OCI-LY7 (cell line): ENCODE results near the gene FAM118A. TPM values are rescaled to one million over a fixed set of nuclear protein-coding genes. Genes with fewer than 3 reads are reported as not detected.

Experiments used
- BruUV-seq: library from RNA; stranded (reverse); fragments of 400-500 nt; replicated peaks from 2 replicates; lab custom pipeline; 2021; lab: Mats Ljungman, UMichigan
- CTCF ChIA-PET: fragments of 300-600 bp; sonication (Branson Sonifier 250); formaldehyde crosslinking; loops from one replicate; lab custom pipeline; 2022; ENCODE audit warnings: antibody characterized with exemption; ENCODE audit not compliant: unreplicated experiment; lab: Charles Lee
- POLR2A ChIA-PET: fragments of 300-600 bp; sonication (Branson Sonifier 250); formaldehyde crosslinking; loops from one replicate; lab custom pipeline; 2022; ENCODE audit warnings: antibody characterized with exemption; lab: Charles Lee
- DNase-seq: peaks from one replicate; pipeline ENCODE4 v3.0.0-alpha.2; 2015; ENCODE audit warnings: low spot score
- H2AFZ ChIP-seq: fragments of 200-600 bp; sonication (generic), shearing (Covaris generic); 2 replicates; pipeline ENCODE4 v1.6.1; 2014; ENCODE audit warnings: mild to moderate bottlenecking, antibody characterized with exemption, low read length, moderate library complexity
- H3K27ac ChIP-seq: fragments of 200-600 bp; sonication (generic); 2 replicates; pipeline ENCODE4 v1.5.1; 2014; ENCODE audit warnings: mixed run types, low read depth, mild to moderate bottlenecking, moderate library complexity, low read length, inconsistent platforms; ENCODE audit not compliant: poor library complexity, severe bottlenecking
- H3K36me3 ChIP-seq: fragments of 200-600 bp; sonication (generic); 2 replicates; pipeline ENCODE4 v1.6.1; 2014; ENCODE audit warnings: mild to moderate bottlenecking, antibody characterized with exemption, low read length, moderate library complexity, mixed read lengths; ENCODE audit not compliant: insufficient read depth
- H3K4me1 ChIP-seq: fragments of 200-600 bp; sonication (generic); 2 replicates; pipeline ENCODE4 v1.5.1; 2014; ENCODE audit warnings: mild to moderate bottlenecking, low read length; ENCODE audit not compliant: insufficient read depth, poor library complexity, severe bottlenecking
- H3K4me2 ChIP-seq: fragments of 200-600 bp; sonication (generic); 2 replicates; pipeline ENCODE4 v1.6.1; 2014; ENCODE audit warnings: mild to moderate bottlenecking, low read length
- H3K4me3 ChIP-seq: fragments of 200-600 bp; sonication (generic); 2 replicates; pipeline ENCODE4 v1.5.1; 2014; ENCODE audit warnings: mild to moderate bottlenecking, low read depth, low read length; ENCODE audit not compliant: poor library complexity, severe bottlenecking
- H3K79me2 ChIP-seq: fragments of 200-600 bp; sonication (generic); 2 replicates; pipeline ENCODE4 v1.6.1; 2016; ENCODE audit warnings: low read depth, mild to moderate bottlenecking, low read length, moderate library complexity, mixed read lengths; ENCODE audit not compliant: insufficient read depth
- H3K9me2 ChIP-seq: fragments of 200-600 bp; sonication (generic); 2 replicates; pipeline ENCODE4 v1.6.1; 2016; ENCODE audit warnings: mild to moderate bottlenecking, low read length, mixed read lengths; ENCODE audit not compliant: insufficient read depth
- H3K9me3 ChIP-seq: fragments of 200-600 bp; sonication (generic); 2 replicates; pipeline ENCODE4 v1.6.1; 2014; ENCODE audit warnings: mild to moderate bottlenecking, mixed run types, low read length, mixed read lengths
- H4K20me1 ChIP-seq: fragments of 200-600 bp; sonication (generic); 2 replicates; pipeline ENCODE4 v1.6.1; 2014; ENCODE audit warnings: mild to moderate bottlenecking, antibody characterized with exemption, low read length, moderate library complexity, mixed read lengths; ENCODE audit not compliant: insufficient read depth
- EZH2phosphoT487 ChIP-seq: fragments of 200-600 bp; sonication (generic); IDR thresholded peaks from 2 replicates; pipeline ENCODE4 v1.6.1; 2018; ENCODE audit warnings: low read depth, borderline replicate concordance, mild to moderate bottlenecking, mixed run types, antibody characterized with exemption, low read length, moderate library complexity, mixed read lengths
- intact Hi-C: fragments of 100-400 bp; cut with micrococcal nuclease; formaldehyde crosslinking; loops from one replicate; pipeline ENCODE4 v1.10.0; 2022; ENCODE audit not compliant: unreplicated experiment
- total RNA-seq, 2 experiments: library from RNA; depleted of rRNA in 1 of 2; stranded (reverse); fragments of >200 nt in 1 of 2; shearing (Covaris generic) in 1 of 2; gene quantifications; 2 replicates each; pipeline ENCODE4 v1.2.3, GENCODE V29; 2014 to 2022
- TF ChIP-seq, protein P1 (sequence below): fragments of 200-600 bp; sonication (generic); conservative IDR thresholded peaks from 2 replicates; pipeline ENCODE4 v1.5.1; 2014; ENCODE audit warnings: mild to moderate bottlenecking, antibody characterized with exemption, low read length, moderate library complexity, mixed read lengths

The FAM118A gene
- total RNA-seq, 2 experiments from 2014 or later: 27.6 to 41.5 TPM

DNA sequence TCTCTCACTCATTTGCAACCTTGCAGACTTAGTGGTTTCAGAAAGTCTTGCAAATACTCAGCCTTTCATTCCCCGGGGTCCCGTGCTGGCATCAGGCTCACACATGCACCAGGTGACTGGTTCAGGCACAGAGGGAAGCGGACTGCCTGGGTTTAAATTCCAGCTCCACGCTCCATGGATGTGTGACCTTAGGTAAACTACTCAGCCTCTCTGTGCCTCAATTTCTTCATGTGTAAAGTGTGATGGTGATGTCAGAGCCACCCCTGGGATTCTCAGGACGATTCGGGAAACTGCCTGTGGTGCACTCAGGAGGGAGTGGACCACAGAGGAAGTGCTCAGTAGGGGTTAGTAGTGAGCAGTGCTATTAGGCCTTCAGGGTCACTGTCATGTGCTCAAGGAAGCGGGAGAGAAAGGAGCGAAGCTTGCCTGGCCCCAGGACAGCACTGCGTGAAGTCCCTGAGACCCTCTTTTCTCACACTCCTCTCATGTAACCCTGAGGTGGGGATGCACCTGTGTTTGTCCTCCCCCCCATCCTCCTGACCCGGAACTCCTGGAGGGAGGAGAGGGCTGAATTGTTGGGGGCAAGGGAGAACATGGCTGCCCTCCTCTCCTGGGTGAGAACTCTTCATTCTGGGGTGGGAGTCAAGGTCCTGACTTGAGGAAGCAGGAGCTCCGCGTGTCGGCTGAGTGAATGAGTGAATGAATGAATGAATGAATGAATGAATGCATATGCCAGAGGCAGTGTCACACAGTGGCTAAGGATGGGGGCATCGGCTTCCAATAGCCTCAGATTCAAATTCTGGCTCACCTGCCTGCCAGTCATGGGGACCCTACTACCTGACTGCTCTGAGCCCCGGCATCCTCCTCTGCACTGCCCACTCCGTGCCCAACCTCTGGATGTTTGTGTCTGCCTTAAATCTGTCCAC, 39.4 kb upstream of the FAM118A start:
- Histone ChIP-seq H3K79me2 (no peaks in the 10 kb centered on the region), H3K9me3 (no peaks in the 10 kb centered on the region), H3K4me2 (no peak overlapping the region), H3K4me1 (peaks cover 16% of the 10 kb centered on the region), H4K20me1 (no peaks in the 10 kb centered on the region), H3K27ac (no peak overlapping the region), H3K9me2 (no peaks in the 10 kb centered on the region), H3K4me3 (no peak overlapping the region), H3K36me3 (no peaks in the 10 kb centered on the region), H2AFZ (no peak overlapping the region; the same call in 1 of the 2 replicates)
- ChIA-PET CTCF (no interaction called here), POLR2A (interaction anchor here (0.7 to 0.8 kb wide), 2 partner anchors 18 to 414 kb away, joined by 3 to 4 read pairs; no protein-coding TSS in a partner anchor)
- no peak for DNase-seq
- no TSS peak for BruUV-seq
- intact Hi-C loops: no loop called here
- TF ChIP-seq, protein P1, sequence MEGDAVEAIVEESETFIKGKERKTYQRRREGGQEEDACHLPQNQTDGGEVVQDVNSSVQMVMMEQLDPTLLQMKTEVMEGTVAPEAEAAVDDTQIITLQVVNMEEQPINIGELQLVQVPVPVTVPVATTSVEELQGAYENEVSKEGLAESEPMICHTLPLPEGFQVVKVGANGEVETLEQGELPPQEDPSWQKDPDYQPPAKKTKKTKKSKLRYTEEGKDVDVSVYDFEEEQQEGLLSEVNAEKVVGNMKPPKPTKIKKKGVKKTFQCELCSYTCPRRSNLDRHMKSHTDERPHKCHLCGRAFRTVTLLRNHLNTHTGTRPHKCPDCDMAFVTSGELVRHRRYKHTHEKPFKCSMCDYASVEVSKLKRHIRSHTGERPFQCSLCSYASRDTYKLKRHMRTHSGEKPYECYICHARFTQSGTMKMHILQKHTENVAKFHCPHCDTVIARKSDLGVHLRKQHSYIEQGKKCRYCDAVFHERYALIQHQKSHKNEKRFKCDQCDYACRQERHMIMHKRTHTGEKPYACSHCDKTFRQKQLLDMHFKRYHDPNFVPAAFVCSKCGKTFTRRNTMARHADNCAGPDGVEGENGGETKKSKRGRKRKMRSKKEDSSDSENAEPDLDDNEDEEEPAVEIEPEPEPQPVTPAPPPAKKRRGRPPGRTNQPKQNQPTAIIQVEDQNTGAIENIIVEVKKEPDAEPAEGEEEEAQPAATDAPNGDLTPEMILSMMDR: no peak
- no peak for TF ChIP-seq EZH2phosphoT487

DNA sequence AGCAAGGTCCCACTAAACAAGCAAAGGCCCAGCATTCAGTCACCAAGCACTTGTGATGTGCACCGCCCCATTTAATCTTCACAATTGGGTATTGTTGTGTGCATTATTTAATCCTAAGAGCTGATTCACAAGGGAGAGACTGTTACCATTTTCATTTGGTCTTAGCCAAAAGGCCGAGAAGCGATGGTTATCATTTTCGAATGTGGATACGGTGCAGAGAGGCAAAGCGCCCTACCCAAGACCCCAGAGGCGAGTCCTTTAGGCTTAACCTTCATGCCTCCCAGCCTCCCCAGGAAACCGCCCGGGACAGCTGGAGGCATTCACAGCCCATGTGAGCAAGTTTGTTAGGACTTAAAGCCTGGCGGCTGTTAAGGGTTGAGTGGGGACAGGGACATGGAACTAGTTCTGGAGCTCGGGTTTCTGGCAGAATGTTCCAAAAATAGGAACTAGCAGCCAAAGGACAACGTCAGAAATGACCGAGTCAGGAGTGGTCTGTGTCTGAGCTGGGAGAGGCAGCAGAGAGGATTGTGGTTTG, 38.0 kb upstream of the FAM118A start:
- Histone ChIP-seq H3K9me3 (no peaks in the 10 kb centered on the region), H3K27ac (no peak overlapping the region), H3K4me2 (no peak overlapping the region), H3K36me3 (no peaks in the 10 kb centered on the region), H4K20me1 (no peaks in the 10 kb centered on the region), H3K4me3 (no peak overlapping the region), H3K9me2 (no peaks in the 10 kb centered on the region), H2AFZ (no peak overlapping the region), H3K4me1 (peaks cover 12% of the 10 kb centered on the region), H3K79me2 (no peaks in the 10 kb centered on the region)
- DNase-seq: no peak
- TF ChIP-seq EZH2phosphoT487: no peak
- TF ChIP-seq, protein P1: no peak
- intact Hi-C loops: no loop called here
- ChIA-PET CTCF (no interaction called here), POLR2A (interaction anchor here (0.8 kb wide), 1 partner anchor 20 kb away, joined by 4 read pairs; no protein-coding TSS in a partner anchor)
- BruUV-seq: no TSS peak
